HG02852 (cell line): ENCODE measurements around the gene EVC.

Experiments
- ATAC-seq: cut with Tn5 transposase; IDR thresholded peaks from one replicate; pipeline ENCODE4 v1.9.1; 2021; ENCODE audit warnings: mild to moderate bottlenecking, moderate library complexity; ENCODE audit not compliant: unreplicated experiment

Gene EVC

DNA sequence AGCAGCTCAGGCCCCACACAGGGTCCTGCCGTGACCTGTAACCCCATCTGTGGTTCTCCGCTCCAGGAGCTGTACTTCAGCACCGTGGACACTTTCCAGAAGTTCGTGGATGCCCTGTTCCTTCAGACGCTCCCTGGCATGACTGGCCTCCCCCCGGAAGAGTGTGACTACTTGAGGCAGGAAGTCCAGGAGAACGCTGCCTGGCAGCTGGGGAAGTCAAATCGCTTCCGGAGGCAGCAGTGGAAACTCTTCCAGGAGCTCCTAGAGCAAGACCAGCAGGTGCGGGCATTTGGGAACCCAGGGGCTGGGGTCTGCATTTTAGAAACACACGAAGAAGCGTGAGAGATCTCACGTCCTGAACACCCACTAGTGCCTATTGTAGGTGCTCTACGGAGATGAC is 72.5 kb downstream of the EVC start:
- no peak for ATAC-seq

GRCh38 chr4:5784021-5784420 is 73.0 kb downstream of the EVC start:
- ATAC-seq: no peak

DNA sequence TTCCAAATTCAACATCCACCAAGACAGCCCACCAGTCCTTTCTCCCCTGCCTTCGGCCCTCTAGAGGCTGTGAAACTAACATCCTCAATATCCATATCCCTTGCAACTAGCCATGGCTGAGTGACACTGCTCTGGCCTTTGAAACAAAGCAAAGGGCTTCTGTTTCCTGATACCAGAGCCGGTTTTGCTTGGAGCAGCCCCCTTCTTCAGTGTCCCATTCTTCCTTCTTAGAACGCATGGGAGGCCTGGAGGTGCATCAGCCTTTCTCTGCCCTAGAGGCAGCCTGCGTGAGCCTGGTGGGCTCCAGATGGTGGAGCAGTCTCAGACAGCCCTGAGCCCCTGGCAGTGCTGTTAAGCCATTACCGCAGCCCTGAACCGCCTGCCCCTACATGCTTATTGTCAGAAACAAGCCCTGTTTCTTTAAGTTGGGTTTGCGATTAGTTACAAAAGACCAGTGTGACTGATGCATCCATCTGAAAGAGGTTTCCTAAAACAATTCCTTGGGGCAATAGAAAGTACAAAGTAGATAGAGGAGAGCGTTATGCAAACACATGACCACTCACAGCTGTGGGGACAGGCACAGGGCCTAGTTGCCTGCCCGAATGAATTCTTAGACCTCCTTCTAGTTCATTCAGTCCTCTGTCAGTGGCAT is 74.1 kb downstream of the EVC start:
- ATAC-seq: no peak

DNA sequence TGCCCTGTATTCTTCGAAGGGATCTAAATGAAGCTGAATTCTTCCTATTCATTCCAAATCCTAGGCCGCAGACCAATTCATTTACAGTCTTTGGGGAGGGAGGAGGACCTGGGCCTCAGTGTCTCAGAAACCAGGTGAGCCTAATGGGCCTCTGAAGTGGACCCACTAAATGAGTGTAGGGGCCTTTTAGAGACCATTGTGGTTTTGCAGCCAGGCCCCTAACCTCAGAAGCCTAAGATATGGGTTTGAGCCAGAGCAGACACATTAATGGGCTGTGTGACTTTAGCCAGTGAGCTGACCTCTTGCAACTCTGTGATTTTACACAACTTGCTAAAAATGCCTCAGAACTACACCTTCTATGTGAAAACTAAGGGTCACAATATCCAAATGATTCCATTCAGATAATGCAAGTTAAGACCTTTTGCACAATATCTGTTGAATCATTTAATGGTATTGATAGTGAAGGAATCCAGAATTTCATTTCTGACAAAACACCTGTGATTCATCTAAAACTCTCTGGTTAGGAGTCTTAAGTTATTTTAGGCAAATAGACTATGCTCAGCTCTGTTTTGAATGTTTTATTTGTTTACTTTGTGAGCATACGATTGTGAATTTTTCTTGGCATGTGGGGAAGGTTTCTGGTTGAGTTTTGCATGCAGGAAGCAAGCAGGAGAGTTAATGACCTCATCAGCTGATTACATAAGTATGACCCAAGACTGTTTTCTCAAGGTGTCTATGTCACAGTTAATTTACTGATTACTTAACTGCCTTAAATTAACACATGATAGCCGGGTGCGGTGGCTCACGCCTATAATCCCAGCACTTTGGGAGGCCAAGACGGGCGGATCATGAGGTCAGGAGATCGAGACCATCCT is 75.0 kb downstream of the EVC start:
- ATAC-seq: no peak

GRCh38 chr4:5787311-5787710 is 76.3 kb downstream of the EVC start:
- no peak for ATAC-seq

- no peak for ATAC-seq
These were observed 77.1 kb downstream of the EVC start for GRCh38 chr4:5788144-5788543.

- no peak for ATAC-seq
These were observed 78.1 kb downstream of the EVC start for GRCh38 chr4:5789141-5789540.

DNA sequence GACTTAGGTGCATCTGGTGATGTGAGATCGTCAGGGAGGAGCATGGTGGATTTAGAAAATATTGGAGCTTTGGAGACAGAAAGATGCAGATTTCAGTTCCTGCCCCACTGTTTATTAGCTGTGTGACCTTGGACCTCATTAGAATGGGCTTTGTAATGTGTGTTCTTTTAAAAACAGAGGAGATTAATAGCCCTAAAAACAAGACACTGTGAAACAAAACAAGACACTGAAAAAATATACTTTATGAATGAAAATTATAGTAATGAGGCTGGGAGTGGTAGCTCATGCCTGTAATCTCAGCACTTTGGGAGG is 79.5 kb downstream of the EVC start:
- ATAC-seq: no peak

DNA sequence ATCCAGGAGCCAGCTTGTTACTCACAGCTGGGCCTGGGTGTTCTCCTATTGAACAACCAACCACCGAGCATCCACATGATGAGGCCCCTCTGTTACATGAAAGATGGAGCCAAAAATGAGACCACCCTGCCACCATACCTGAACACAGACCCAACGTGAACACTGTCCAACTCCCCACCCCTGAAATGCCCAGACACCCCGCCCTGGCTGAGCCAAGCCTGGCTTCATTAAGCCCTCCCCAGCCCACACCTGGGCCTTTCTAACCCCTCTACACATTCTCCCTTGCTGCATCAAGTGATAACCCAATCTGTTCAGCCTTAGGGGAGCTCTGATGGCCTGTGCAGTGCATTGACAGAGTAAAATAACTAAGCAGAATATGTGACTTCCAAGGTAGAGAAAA is 80.7 kb downstream of the EVC start:
- no peak for ATAC-seq

GRCh38 chr4:5793514-5793913 is 82.5 kb downstream of the EVC start:
- ATAC-seq: no peak

GRCh38 chr4:5795580-5795979 is 84.6 kb downstream of the EVC start:
- no peak for ATAC-seq

GRCh38 chr4:5796976-5797375 is 86.0 kb downstream of the EVC start:
- no peak for ATAC-seq

DNA sequence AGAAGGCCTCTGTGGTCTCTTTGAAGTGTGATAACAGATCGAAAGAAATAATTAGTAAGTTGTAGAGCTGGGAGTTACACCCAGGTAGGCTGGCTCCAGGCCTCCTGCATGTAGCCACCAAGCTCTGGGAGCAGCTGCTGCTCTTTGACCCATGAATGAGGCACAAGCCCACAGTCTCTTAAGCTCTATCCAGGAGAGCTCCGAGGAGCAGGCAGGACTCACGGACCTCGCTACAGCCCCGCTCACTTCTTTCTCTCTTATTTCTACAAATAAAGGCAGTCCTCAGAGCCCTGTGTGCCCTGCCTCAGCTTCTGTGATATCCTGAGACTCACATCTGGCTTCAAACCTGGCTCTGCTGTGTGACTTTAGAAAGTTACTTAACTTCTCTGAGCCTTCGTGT is 86.9 kb downstream of the EVC start:
- no peak for ATAC-seq

DNA sequence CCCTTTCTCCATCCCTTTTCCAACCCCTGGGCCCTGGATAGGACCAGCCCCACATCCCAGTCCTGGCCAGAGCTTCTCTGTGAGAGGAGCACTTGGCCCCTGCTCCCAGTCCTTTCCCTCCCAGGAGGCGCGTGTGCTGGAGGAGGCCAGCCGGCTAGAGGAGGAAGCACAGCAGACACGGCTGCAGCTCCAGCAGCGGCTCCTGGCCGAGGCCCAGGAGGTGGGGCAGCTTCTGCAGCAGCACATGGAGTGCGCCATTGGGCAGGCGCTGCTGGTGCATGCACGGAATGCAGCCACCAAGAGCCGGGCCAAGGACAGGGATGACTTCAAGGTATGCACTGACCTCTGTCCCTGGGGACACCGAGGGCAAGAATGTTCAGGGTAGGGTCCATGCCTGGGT is 87.5 kb downstream of the EVC start:
- ATAC-seq: no peak

GRCh38 chr4:5798946-5799345 is 87.9 kb downstream of the EVC start:
- ATAC-seq: no peak

- no peak for ATAC-seq
These were observed 88.4 kb downstream of the EVC start for GRCh38 chr4:5799406-5799805.

- no peak for ATAC-seq
These were observed 89.5 kb downstream of the EVC start for GRCh38 chr4:5800496-5800895.

GRCh38 chr4:5801696-5802095 is 90.7 kb downstream of the EVC start:
- ATAC-seq: no peak

DNA sequence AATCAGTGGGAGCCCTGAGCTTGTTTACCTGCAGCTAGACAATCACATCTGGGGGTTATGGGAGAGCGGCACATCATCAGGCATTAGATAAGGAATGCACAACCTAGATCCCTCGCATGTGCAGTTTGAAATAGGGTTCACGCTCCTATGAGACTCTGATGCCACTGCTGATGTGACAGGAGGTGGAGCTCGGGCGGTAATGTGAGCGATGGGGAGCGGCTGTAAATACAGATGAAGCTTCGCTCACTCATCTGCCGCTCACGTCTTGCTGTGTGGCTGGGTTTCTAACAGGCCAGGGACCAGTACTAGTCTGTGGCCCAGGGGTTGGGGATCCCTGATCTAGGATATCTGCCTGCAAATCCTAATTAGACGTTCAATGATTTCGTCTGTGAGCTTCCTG is 91.6 kb downstream of the EVC start:
- no peak for ATAC-seq

DNA sequence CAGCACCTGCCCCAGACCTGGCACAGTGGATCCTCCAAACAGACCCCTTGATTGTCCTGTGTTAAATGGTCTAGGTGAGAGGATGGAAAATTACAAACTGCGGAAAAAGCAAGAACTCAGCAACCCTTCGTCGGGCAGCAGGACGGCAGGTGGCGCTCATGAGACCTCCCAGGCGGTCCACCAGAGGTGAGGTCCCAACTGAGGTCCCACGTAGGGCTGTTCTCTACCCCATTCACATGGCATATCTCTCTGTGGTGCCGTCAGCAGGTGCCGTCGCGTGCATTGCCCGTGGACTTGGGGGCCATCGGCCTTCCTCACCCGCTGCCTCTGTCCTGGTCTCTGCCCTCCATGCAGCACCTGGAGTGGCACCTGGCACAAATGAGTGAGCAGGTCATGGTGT is 93.7 kb downstream of the EVC start:
- ATAC-seq: no peak

GRCh38 chr4:5805270-5805669 is 94.3 kb downstream of the EVC start:
- ATAC-seq: no peak

- no peak for ATAC-seq
These were observed 97.2 kb downstream of the EVC start for GRCh38 chr4:5808081-5808741.
